HG03378 (cell line): ENCODE results near the gene BAIAP2.

Experiments used
- ATAC-seq: cut with Tn5 transposase; IDR thresholded peaks from one replicate; pipeline ENCODE4 v1.9.1; 2021; ENCODE audit warnings: mild to moderate bottlenecking, moderate library complexity; ENCODE audit not compliant: unreplicated experiment

Gene BAIAP2, protein sequence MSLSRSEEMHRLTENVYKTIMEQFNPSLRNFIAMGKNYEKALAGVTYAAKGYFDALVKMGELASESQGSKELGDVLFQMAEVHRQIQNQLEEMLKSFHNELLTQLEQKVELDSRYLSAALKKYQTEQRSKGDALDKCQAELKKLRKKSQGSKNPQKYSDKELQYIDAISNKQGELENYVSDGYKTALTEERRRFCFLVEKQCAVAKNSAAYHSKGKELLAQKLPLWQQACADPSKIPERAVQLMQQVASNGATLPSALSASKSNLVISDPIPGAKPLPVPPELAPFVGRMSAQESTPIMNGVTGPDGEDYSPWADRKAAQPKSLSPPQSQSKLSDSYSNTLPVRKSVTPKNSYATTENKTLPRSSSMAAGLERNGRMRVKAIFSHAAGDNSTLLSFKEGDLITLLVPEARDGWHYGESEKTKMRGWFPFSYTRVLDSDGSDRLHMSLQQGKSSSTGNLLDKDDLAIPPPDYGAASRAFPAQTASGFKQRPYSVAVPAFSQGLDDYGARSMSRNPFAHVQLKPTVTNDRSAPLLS

DNA sequence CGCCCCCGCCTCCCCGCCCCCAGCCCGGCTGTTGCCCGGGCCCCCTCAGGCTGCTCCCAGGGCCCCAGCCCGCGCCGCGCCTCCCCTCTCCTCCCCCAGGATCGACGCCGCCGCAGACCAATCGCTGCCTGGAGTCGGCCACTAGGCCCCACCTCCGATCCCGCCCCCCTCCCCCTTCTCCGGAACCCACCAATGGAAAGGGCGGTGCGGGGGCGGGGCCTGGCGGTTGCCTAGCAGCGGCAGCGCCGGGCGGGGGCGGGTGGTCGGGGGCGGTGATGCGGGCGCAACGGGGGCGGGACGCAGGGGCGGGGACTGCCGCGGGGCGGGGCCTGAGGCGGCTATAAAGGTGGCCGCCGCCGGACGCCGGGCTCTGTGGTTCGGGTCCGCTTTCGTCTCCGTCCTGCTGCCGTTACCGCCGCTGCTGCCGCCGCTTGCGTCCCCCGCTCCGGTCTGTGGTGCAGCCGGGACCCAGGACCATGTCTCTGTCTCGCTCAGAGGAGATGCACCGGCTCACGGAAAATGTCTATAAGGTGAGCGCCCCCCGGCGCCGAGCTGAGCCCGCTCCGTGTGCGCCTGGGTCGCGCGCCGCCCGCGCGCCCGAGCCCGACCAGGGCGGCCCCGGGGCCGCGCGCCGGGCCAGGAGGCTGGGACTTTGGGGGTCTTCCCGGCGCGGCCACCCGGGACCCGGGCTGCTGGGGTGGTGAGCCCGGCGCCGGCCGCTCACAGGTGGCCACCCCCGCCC is at the start of gene BAIAP2:
TSS of gene BAIAP2 (plus strand) at position 373 of the 742 bp plus-strand sequence. CDS start at position 477, 104 bp downstream.
- no peak for ATAC-seq

GRCh38 chr17:80986046-80986445 is 48.9 kb upstream of the BAIAP2 start:
- ATAC-seq = no peak

DNA sequence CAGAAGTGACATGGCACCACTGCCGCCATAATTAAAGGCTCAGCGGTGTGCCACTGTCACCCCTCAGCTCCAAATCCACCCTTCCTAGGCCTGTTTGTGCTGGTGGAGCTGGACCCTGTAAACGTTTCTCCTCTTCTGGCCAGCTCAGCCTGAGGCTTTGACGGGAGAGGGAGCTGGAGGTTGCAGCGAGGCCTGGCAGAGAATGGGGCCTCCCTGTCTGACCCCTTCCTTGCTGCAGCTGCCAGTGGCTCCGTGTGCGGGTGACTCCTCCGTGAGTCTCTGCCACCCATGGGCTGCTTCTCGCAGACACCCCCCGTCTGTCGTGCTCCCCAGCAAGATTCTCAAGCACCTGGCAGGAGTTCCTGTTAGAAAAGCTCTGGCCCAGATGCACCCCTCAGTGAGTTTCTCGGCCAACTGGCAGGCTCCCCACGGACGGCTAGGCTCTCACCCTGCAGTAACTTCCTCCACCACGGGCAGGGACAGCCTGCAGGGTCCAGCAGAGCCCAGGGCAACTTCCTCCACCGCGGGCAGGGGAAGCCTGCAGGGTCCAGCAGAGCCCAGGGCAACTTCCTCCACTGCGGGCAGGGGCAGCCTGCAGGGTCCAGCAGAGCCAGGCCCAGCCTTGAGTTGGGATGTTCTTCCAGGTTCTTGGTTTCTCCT is 48.0 kb upstream of the BAIAP2 start:
- ATAC-seq = no peak

- no peak for ATAC-seq
These were observed 47.0 kb upstream of the BAIAP2 start for GRCh38 chr17:80987941-80988461.

DNA sequence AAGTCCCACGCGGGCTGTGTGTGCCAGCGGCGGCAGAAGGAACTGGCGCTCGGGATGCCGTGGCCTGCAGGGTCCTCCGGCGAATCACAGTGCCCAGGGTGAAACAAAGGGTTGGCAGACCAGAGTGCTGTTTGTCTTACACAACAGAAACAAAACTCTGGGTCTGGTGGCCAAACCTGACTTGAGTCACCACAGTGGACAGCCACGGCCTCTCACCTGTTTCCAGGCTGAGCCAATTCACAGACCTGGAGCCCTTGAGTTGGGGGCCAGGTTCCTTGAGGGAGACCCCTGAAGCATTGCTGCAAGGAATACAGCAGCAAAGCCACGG is 45.4 kb upstream of the BAIAP2 start:
- ATAC-seq = no peak

- ATAC-seq = no peak
These were observed 43.9 kb upstream of the BAIAP2 start for GRCh38 chr17:80990921-80991644.

DNA sequence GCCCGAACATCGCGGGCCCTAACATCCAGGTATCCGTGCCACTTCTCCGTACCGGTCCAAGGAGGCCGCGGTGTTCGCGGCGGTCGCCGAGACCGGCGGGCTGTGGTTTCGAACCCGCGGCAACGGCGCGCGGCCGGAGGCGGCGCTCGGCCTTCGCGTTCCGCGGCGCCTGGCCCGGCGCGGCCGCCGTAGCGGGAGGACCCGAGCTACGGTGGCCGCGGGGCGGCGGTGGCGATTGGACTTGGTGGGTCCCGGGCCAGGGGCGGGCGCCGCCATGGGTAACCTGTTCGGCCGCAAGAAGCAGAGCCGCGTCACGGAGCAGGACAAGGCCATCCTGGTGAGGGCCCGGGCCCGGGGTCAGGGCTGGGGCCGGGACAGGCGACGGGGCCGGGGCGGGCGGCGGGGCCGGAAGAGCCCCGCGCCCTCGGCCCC is 43.3 kb upstream of the BAIAP2 start, which contains the start of gene CHMP6:
TSS of gene CHMP6 (plus strand) at position 197 of the 432 bp plus-strand sequence. CDS start at position 275, 78 bp downstream.
- ATAC-seq = no peak

- no peak for ATAC-seq
These were observed 42.6 kb upstream of the BAIAP2 start for GRCh38 chr17:80992077-80992947.

GRCh38 chr17:80992948-80993624 is 41.9 kb upstream of the BAIAP2 start:
- no peak for ATAC-seq

GRCh38 chr17:80995131-80995530 is 39.8 kb upstream of the BAIAP2 start:
- ATAC-seq = no peak

GRCh38 chr17:80996422-80997305 is 38.3 kb upstream of the BAIAP2 start:
- no peak for ATAC-seq

- no peak for ATAC-seq
These were observed 37.4 kb upstream of the BAIAP2 start for GRCh38 chr17:80997424-80998117.

GRCh38 chr17:80998118-80998747 is 36.7 kb upstream of the BAIAP2 start:
- no peak for ATAC-seq

GRCh38 chr17:80998748-80999535 is 36.0 kb upstream of the BAIAP2 start:
- no peak for ATAC-seq

DNA sequence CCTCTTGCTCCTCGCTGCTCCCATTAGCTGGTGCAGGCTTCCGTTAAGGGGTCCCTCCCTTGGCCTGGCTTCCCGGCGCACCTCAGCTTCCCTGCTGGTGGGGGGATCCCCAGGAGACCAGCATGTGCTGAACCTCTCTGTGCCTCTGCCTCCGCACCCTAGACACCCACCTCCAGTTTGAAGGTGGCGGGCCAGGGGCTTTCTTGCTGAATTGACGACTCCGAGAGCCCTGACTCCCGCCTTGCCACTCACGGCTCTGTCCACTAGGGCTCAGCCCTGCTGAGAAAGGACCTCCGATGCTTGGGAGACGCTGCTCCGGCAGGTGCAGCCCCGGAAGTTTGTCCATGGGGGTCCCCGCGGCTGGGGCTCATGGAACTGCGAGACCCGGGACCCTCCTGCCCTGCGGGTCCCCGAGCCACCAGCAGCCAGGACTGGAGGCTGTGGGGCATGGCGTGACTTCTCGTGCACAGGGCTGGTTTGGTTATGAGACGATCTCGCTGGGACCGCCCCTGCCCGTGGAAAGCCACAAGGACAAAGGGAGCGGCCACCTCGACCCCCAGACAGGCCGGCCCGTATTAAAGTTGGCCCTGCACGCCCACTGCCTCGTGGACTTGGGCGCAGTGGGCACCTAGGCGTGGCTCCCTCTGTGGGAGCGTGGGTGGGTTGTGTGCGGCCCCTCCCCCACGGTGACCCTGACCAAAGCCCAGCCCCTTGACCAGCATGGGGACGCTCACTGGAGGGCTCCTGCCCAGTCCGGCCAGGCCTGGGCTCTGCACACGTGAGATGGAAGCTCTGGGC is 35.2 kb upstream of the BAIAP2 start:
- ATAC-seq = no peak
